Stimulated activated CD8-positive, alpha-beta memory T cell treated with anti-CD3 and anti-CD28 coated beads, Interleukin-12 subunit alpha, Interleukin-12 subunit beta, amount 100 ng/mL, for 1 hour (primary cell): ENCODE data around the gene PCCA.
"Not testable (repeated sequence)": the region's sequence is repeated elsewhere in the genome, so short reads cannot be mapped to it uniquely, and the experiment has no call there.

Experiments used
- DNase-seq: peaks from one replicate; pipeline ENCODE4 v3.0.0-alpha.2; 2020; ENCODE audit warnings: low read depth

The PCCA gene

GRCh38 chr13:100098445-100099116, 9.7 kb downstream of the PCCA start:
- DNase-seq, result no peak

- DNase-seq, result not testable (repeated sequence)
Measured at GRCh38 chr13:100099117-100099445, 10.2 kb downstream of the PCCA start.

GRCh38 chr13:100100115-100100879, 11.4 kb downstream of the PCCA start:
- no peak for DNase-seq

GRCh38 chr13:100102042-100102441, 13.1 kb downstream of the PCCA start:
- no peak for DNase-seq

GRCh38 chr13:100106005-100106404, 17.1 kb downstream of the PCCA start:
- no peak for DNase-seq

- DNase-seq, result no peak
Measured at GRCh38 chr13:100106705-100107104, 17.8 kb downstream of the PCCA start.

- no peak for DNase-seq
Measured at GRCh38 chr13:100108913-100109507, 20.1 kb downstream of the PCCA start.

GRCh38 chr13:100110269-100110668, 21.4 kb downstream of the PCCA start:
- no peak for DNase-seq

GRCh38 chr13:100112186-100112838, 23.4 kb downstream of the PCCA start:
- no peak for DNase-seq

- no peak for DNase-seq
Measured at GRCh38 chr13:100115693-100116254, 26.9 kb downstream of the PCCA start.

GRCh38 chr13:100124265-100124664, 35.4 kb downstream of the PCCA start:
- no peak for DNase-seq

GRCh38 chr13:100125946-100126345, 37.1 kb downstream of the PCCA start:
- DNase-seq, result no peak

GRCh38 chr13:100128373-100128772, 39.5 kb downstream of the PCCA start:
- peak; percentile 4 for DNase-seq

GRCh38 chr13:100128838-100129237, 39.9 kb downstream of the PCCA start:
- DNase-seq, result no peak

- DNase-seq, result no peak
Measured at GRCh38 chr13:100129605-100130004, 40.7 kb downstream of the PCCA start.

- no peak for DNase-seq
Measured at GRCh38 chr13:100130092-100130491, 41.2 kb downstream of the PCCA start.

- DNase-seq, result no peak
Measured at GRCh38 chr13:100130930-100131511, 42.1 kb downstream of the PCCA start.

GRCh38 chr13:100131863-100132574, 43.1 kb downstream of the PCCA start:
- DNase-seq, result peak; percentile 8

- DNase-seq, result no peak
Measured at GRCh38 chr13:100138859-100139491, 50.1 kb downstream of the PCCA start.

- no peak for DNase-seq
Measured at GRCh38 chr13:100139817-100140216, 50.9 kb downstream of the PCCA start.

GRCh38 chr13:100140441-100140840, 51.5 kb downstream of the PCCA start:
- no peak for DNase-seq
